ENCODE results near the gene IGFL3.

GRCh38 chr19:46082728-46083050, 41.8 kb downstream of the IGFL3 start:
- TF ChIP-seq MLX (CRISPR knock-in tag; conservative IDR thresholded peaks at IDR 0.05): no peak
- TF ChIP-seq CTCF (IDR thresholded peaks at IDR 0.05 in 2 of 3, conservative IDR thresholded peaks at IDR 0.05 in 1 of 3; ENCODE audit: insufficient read depth in 2 of 3, low read depth in 1 of 3, low read length in 3 of 3): no peak
- TF ChIP-seq BRF2 (IDR thresholded peaks at IDR 0.05; ENCODE audit: borderline replicate concordance, insufficient read depth, insufficient read length): no peak
- no peak for TF ChIP-seq ZNF398 (CRISPR knock-in tag; IDR thresholded peaks at IDR 0.05)
- no peak for TF ChIP-seq CREB3 (tag; conservative IDR thresholded peaks at IDR 0.05; ENCODE audit: low read depth)
- no peak for TF ChIP-seq REST (IDR thresholded peaks at IDR 0.05; ENCODE audit: borderline replicate concordance)
- TF ChIP-seq REST (CRISPR knock-in tag; IDR thresholded peaks at IDR 0.05; ENCODE audit: low read depth): no peak
- TF ChIP-seq CREB3L1 (IDR thresholded peaks at IDR 0.05; ENCODE audit: borderline replicate concordance, low read depth): no peak
- TF ChIP-seq ZBTB43 (CRISPR knock-in tag; IDR thresholded peaks at IDR 0.05): no peak
- no peak for TF ChIP-seq POLR2A (conservative IDR thresholded peaks at IDR 0.05)
- no peak for TF ChIP-seq MCM2 (IDR thresholded peaks at IDR 0.05; ENCODE audit: low read depth)
- no peak for TF ChIP-seq KDM1A (IDR thresholded peaks at IDR 0.05)
- no peak for TF ChIP-seq PML (IDR thresholded peaks at IDR 0.05; ENCODE audit: low read length)

Measured in K562 (cell line).